ENCODE data around the gene CT55.

GRCh38 chrX:135112096-135112729 is 59.0 kb downstream of the CT55 start:
- TF ChIP-seq, protein P1, sequence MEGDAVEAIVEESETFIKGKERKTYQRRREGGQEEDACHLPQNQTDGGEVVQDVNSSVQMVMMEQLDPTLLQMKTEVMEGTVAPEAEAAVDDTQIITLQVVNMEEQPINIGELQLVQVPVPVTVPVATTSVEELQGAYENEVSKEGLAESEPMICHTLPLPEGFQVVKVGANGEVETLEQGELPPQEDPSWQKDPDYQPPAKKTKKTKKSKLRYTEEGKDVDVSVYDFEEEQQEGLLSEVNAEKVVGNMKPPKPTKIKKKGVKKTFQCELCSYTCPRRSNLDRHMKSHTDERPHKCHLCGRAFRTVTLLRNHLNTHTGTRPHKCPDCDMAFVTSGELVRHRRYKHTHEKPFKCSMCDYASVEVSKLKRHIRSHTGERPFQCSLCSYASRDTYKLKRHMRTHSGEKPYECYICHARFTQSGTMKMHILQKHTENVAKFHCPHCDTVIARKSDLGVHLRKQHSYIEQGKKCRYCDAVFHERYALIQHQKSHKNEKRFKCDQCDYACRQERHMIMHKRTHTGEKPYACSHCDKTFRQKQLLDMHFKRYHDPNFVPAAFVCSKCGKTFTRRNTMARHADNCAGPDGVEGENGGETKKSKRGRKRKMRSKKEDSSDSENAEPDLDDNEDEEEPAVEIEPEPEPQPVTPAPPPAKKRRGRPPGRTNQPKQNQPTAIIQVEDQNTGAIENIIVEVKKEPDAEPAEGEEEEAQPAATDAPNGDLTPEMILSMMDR (IDR thresholded peaks at IDR 0.05), result peak in 2 of 7 experiments; percentile 11 to 35
- no peak for TF ChIP-seq POLR2A (IDR thresholded peaks at IDR 0.05)
- no peak for TF ChIP-seq POLR2AphosphoS5 (IDR thresholded peaks at IDR 0.05)
- no peak for TF ChIP-seq EP300 (IDR thresholded peaks at IDR 0.05)
